OCI-LY1 (cell line): ENCODE results near the gene KLHL29.

Experiments
- H2AFZ ChIP-seq: fragments of 200-600 bp; sonication (generic), shearing (Covaris generic); 2 replicates; pipeline ENCODE4 v1.6.0; 2014; ENCODE audit warnings: antibody characterized with exemption, mild to moderate bottlenecking, low read length
- H3F3A ChIP-seq: fragments of 200-600 bp; sonication (generic), shearing (Covaris generic); 2 replicates; pipeline ENCODE4 v1.6.0; 2014; ENCODE audit warnings: mild to moderate bottlenecking, antibody characterized with exemption, low read length, moderate library complexity; ENCODE audit not compliant: insufficient read depth
- H3K27ac ChIP-seq: fragments of 200-600 bp; sonication (generic); 2 replicates; pipeline ENCODE4 v1.5.1; 2014; ENCODE audit warnings: low read length, mixed run types, mild to moderate bottlenecking, low read depth; ENCODE audit not compliant: poor library complexity, severe bottlenecking
- H3K27me3 ChIP-seq: fragments of 200-600 bp; sonication (generic); 2 replicates; pipeline ENCODE4 v1.6.0; 2014; ENCODE audit warnings: antibody characterized with exemption, mild to moderate bottlenecking, low read length, moderate library complexity; ENCODE audit not compliant: insufficient read depth
- H3K36me3 ChIP-seq: fragments of 200-600 bp; sonication (generic); 2 replicates; pipeline ENCODE4 v1.6.1; 2014; ENCODE audit warnings: mild to moderate bottlenecking, antibody characterized with exemption, low read length, moderate library complexity, mixed read lengths; ENCODE audit not compliant: insufficient read depth
- H3K4me1 ChIP-seq: fragments of 200-600 bp; sonication (generic); 2 replicates; pipeline ENCODE4 v1.5.1; 2014; ENCODE audit warnings: mild to moderate bottlenecking, low read length, moderate library complexity; ENCODE audit not compliant: insufficient read depth, severe bottlenecking
- H3K4me2 ChIP-seq: fragments of 200-600 bp; sonication (generic), shearing (Covaris generic); 2 replicates; pipeline ENCODE4 v1.6.1; 2014; ENCODE audit warnings: low read length
- H3K4me3 ChIP-seq: fragments of 200-600 bp; sonication (generic); 2 replicates; pipeline ENCODE4 v1.5.1; 2014; ENCODE audit warnings: low read length, low read depth, mild to moderate bottlenecking, mixed read lengths; ENCODE audit not compliant: poor library complexity, severe bottlenecking
- H3K79me2 ChIP-seq: fragments of 200-600 bp; shearing (Covaris generic); 2 replicates; pipeline ENCODE4 v1.6.1; 2016; ENCODE audit warnings: mixed run types, low read length, mixed read lengths; ENCODE audit not compliant: insufficient read depth
- H3K9ac ChIP-seq: fragments of 200-600 bp; sonication (generic), shearing (Covaris generic); 2 replicates; pipeline ENCODE4 v1.6.1; 2014; ENCODE audit warnings: mild to moderate bottlenecking, low read length, mixed read lengths
- H3K9me2 ChIP-seq: fragments of 200-600 bp; sonication (generic), shearing (Covaris generic); 2 replicates; pipeline ENCODE4 v1.6.1; 2014; ENCODE audit warnings: low read depth, mild to moderate bottlenecking, low read length, mixed read lengths
- H3K9me3 ChIP-seq: fragments of 200-600 bp; shearing (Covaris generic); 2 replicates; pipeline ENCODE4 v1.6.1; 2014; ENCODE audit warnings: low read length, mixed read lengths
- H4K20me1 ChIP-seq: fragments of 200-600 bp; sonication (generic), shearing (Covaris generic); 2 replicates; pipeline ENCODE4 v1.6.0; 2016; ENCODE audit warnings: mild to moderate bottlenecking, low read length; ENCODE audit not compliant: insufficient read depth
- CTCF ChIP-seq: fragments of 200-600 bp; sonication (generic), shearing (Covaris generic); IDR thresholded peaks from 2 replicates; pipeline ENCODE4 v1.5.1; 2017; ENCODE audit warnings: mild to moderate bottlenecking, antibody characterized with exemption, low read length, moderate library complexity, mixed read lengths
- EZH2 ChIP-seq: fragments of 200-600 bp; sonication (generic), shearing (Covaris generic); IDR thresholded peaks from 2 replicates; pipeline ENCODE4 v1.8.0; 2017; ENCODE audit warnings: borderline replicate concordance, mixed run types, mild to moderate bottlenecking, antibody characterized with exemption, low read length, moderate library complexity, mixed read lengths

KLHL29 gene

DNA sequence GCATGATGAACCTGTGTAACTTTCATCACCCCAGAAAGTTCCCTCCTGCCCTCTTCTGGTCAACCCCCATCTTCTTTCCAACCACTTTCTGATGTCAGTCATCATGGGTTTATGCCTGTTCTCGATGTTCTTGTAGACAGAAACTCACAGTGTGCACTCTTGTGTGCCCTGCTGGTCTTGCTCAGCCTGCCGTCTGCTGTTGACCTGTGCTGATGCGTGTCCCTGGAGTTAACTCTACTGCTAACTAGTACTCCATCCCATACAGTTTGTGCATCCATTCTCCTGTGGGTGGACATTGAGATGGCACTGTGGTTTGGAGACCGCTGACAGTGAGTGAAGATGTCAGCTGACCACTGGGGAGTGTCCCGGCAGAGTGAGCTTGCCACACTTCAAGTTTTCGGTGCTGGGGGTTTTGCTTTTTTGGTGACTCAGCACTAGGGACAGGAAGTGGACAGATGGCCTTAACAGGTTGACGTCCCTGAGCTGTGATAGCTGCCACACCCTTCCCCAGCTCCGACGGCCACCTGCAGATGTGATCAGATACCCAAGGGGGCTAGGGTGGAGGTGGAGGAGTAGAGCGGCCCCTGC, 14.8 kb downstream of the KLHL29 start:
- no peak overlapping the region for H3K27ac ChIP-seq
- no peak overlapping the region for H3K9ac ChIP-seq
- H3K4me2 ChIP-seq = no peak overlapping the region
- no peaks in the 10 kb centered on the region for H3K79me2 ChIP-seq
- no peaks in the 10 kb centered on the region for H3F3A ChIP-seq
- H4K20me1 ChIP-seq = no peaks in the 10 kb centered on the region
- H2AFZ ChIP-seq = no peak overlapping the region
- H3K4me1 ChIP-seq = no peaks in the 10 kb centered on the region
- H3K4me3 ChIP-seq = no peak overlapping the region
- no peaks in the 10 kb centered on the region for H3K36me3 ChIP-seq
- H3K27me3 ChIP-seq = peaks cover 4% of the 10 kb centered on the region; the same call in 1 of the 2 replicates
- H3K9me3 ChIP-seq = no peaks in the 10 kb centered on the region
- TF ChIP-seq EZH2 = no peak
- no peak for TF ChIP-seq CTCF
- H3K9me2 ChIP-seq = no peaks in the 10 kb centered on the region

- Histone ChIP-seq H3K4me3 (no peak overlapping the region), H2AFZ (no peak overlapping the region), H3K27me3 (no peaks in the 10 kb centered on the region), H4K20me1 (no peaks in the 10 kb centered on the region), H3K4me1 (no peaks in the 10 kb centered on the region), H3F3A (no peaks in the 10 kb centered on the region), H3K4me2 (no peak overlapping the region), H3K36me3 (no peaks in the 10 kb centered on the region), H3K9me3 (no peaks in the 10 kb centered on the region), H3K9ac (no peak overlapping the region), H3K79me2 (no peaks in the 10 kb centered on the region), H3K9me2 (no peaks in the 10 kb centered on the region), H3K27ac (no peak overlapping the region)
- TF ChIP-seq CTCF (no peak), EZH2 (no peak)
These were observed 15.7 kb downstream of the KLHL29 start for GRCh38 chr2:23400703-23401102.

DNA sequence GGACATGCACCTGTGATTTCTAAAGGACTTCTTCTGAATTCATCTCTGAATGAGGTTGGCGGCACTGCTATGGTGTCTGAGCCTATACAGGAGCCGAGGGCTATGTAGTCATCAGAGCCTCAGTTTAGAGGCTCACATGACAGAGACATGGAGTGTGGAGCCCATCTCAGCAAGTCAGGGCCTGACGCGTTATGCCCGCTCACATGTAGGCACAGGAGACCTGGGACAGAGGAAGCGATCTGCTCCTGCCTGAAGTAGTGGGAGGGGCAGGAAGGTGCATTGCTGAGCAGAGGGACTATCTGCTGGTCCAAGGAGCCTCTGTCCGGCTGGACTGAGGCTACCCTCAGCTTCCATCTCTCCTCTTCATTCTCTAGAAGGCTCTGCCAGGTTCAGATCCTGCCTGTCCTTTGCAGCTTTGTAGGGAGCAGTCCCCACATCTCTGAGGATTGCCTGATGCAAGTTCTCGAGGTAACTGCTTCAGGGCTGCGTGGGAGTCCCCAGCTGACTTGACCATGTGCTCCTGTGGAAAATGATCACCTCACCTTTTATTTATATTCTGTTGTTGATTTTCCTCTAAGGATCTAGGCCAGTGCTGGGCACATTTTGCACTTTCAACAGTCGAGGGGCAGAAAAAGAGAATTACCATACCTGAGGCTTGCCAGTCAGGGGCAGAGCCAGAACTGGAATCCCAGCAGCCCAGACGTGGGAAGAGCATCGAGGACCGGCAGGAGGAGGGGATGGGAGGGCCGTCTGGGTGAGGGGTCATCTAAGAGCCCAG, 16.6 kb downstream of the KLHL29 start:
- H3K9me3 ChIP-seq = no peaks in the 10 kb centered on the region
- H3K9me2 ChIP-seq = no peaks in the 10 kb centered on the region
- no peaks in the 10 kb centered on the region for H3F3A ChIP-seq
- H3K36me3 ChIP-seq = no peaks in the 10 kb centered on the region
- H3K4me2 ChIP-seq = no peak overlapping the region
- no peaks in the 10 kb centered on the region for H3K27me3 ChIP-seq
- no peak overlapping the region for H3K4me3 ChIP-seq
- H3K9ac ChIP-seq = no peak overlapping the region
- no peak for TF ChIP-seq CTCF
- no peak for TF ChIP-seq EZH2
- H3K79me2 ChIP-seq = no peaks in the 10 kb centered on the region
- H3K27ac ChIP-seq = no peak overlapping the region
- no peak overlapping the region for H2AFZ ChIP-seq
- H4K20me1 ChIP-seq = no peaks in the 10 kb centered on the region
- no peaks in the 10 kb centered on the region for H3K4me1 ChIP-seq
